GM12878 (cell line): Measurements from ENCODE around the gene THOC1.

Experiments
- BACH1 ChIP-seq: fragments of 450-650 bp; IDR thresholded peaks from 2 replicates; pipeline ENCODE4 v1.6.1; 2017; ENCODE audit warnings: mild to moderate bottlenecking, borderline replicate concordance
- MTA3 ChIP-seq: IDR thresholded peaks from 2 replicates; pipeline ENCODE4 v1.6.1; 2012; ENCODE audit warnings: low read length, inconsistent platforms, borderline replicate concordance
- MYC ChIP-seq: IDR thresholded peaks from 2 replicates; pipeline ENCODE4 v1.6.1; 2011; ENCODE audit warnings: mild to moderate bottlenecking, low read length, moderate library complexity, inconsistent platforms; ENCODE audit not compliant: insufficient read depth, insufficient replicate concordance, insufficient read length, severe bottlenecking

DNA sequence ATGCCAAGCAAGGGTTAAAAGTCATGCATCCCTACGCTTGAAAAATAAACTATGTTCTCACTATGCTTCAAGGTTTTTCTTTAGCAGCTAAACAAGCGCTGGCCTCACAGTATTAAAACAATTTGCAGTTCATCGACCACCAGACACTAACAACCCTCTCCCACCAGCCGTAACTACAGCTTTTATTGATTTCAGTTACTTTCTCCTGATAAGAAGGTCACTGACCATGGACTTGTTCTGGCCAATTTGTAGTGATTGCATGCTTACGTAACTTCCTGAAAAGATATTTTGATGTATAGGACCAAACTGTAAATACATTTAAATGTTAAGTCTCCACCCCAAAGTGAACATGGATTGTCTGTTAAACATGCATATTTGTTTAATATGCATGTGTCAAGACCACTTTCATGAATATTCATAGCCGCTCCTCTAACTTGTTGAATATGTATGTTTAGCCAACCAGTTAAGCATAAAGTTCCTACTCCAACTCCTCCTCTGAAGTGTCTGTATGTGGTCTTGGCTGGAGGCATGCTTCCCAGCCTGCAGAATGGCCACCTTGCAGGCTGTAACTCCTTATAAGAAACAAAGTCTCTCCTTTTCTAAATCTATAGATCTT, 1.7 kb upstream of the THOC1 start:
- no peak for TF ChIP-seq MTA3
- no peak for TF ChIP-seq BACH1
- TF ChIP-seq MYC: no peak
